IMR-90 (cell line): ENCODE measurements around the gene SIX4. TPM values are rescaled to one million over a fixed set of nuclear protein-coding genes. Genes with fewer than 3 reads are reported as not detected.
A peak's percentile ranks its signal among the peaks of the same experiment; 100 is the strongest.

ENCODE experiments used
- ATAC-seq: fragments of 200-7000 bp; cut with Tn5 transposase; 2 replicates; pipeline ENCODE4 v1.9.1; 2020; ENCODE audit warnings: low read depth, mild to moderate bottlenecking, moderate library complexity
- BruUV-seq: library from RNA; stranded (reverse); fragments of 400-500 nt; replicated peaks from 2 replicates; lab custom pipeline; 2021; lab: Mats Ljungman, UMichigan
- CTCF ChIA-PET: fragments of 300-600 bp; formaldehyde crosslinking; extraction: SDS; loops from one replicate; lab custom pipeline; 2021; ENCODE audit warnings: antibody characterized with exemption; lab: Yijun Ruan, JAX
- POLR2A ChIA-PET: fragments of 300-600 bp; sonication (Branson Sonifier 250); formaldehyde crosslinking; loops from one replicate; lab custom pipeline; 2022; ENCODE audit warnings: antibody characterized with exemption; ENCODE audit not compliant: unreplicated experiment; lab: Charles Lee
- DNase-seq: peaks from one replicate; pipeline ENCODE4 v3.0.0; 2013
- H2AFZ ChIP-seq: replicated peaks from 2 replicates; pipeline ENCODE3; 2013; ENCODE audit warnings: low read length, mild to moderate bottlenecking; ENCODE audit not compliant: poor library complexity
- H2AK5ac ChIP-seq: 2 replicates; pipeline ENCODE4 v1.6.1; 2013; ENCODE audit warnings: low read depth, low read length, inconsistent platforms
- H2AK9ac ChIP-seq: replicated peaks from 2 replicates; pipeline ENCODE3; 2013; ENCODE audit warnings: mild to moderate bottlenecking, low read depth, low read length, moderate library complexity; ENCODE audit not compliant: poor library complexity
- H2BK120ac ChIP-seq: 2 replicates; pipeline ENCODE4 v1.6.1; 2013; ENCODE audit warnings: low read depth, low read length, inconsistent platforms
- H2BK15ac ChIP-seq: 3 replicates; pipeline ENCODE4 v1.6.1; 2013; ENCODE audit warnings: low read depth, low read length, inconsistent platforms
- H2BK20ac ChIP-seq: 2 replicates; pipeline ENCODE4 v1.6.1; 2013; ENCODE audit warnings: low read depth, mild to moderate bottlenecking, inconsistent platforms, low read length, moderate library complexity
- H2BK5ac ChIP-seq: 2 replicates; pipeline ENCODE4 v1.6.1; 2013; ENCODE audit warnings: mild to moderate bottlenecking, low read depth, low read length, inconsistent platforms; ENCODE audit not compliant: poor library complexity, severe bottlenecking
- H3K14ac ChIP-seq: replicated peaks from 2 replicates; pipeline ENCODE4 v1.6.1; 2013; ENCODE audit warnings: low read depth, low read length, inconsistent platforms
- H3K18ac ChIP-seq: 2 replicates; pipeline ENCODE4 v1.6.1; 2013; ENCODE audit warnings: low read depth, low read length, control low read depth
- H3K23ac ChIP-seq: 2 replicates; pipeline ENCODE4 v1.6.1; 2013; ENCODE audit warnings: low read depth, low read length, inconsistent platforms
- H3K27ac ChIP-seq: 2 replicates; pipeline ENCODE4 v1.5.1; 2013; ENCODE audit warnings: mild to moderate bottlenecking, control low read depth, low read length; ENCODE audit not compliant: insufficient read depth
- H3K27me3 ChIP-seq: 2 replicates; pipeline ENCODE4 v1.6.1; 2013; ENCODE audit warnings: low read length; ENCODE audit not compliant: control insufficient read depth, insufficient read depth
- H3K36me3 ChIP-seq: 2 replicates; pipeline ENCODE4 v1.6.1; 2013; ENCODE audit warnings: low read length, mixed read lengths; ENCODE audit not compliant: control insufficient read depth, insufficient read depth
- H3K4ac ChIP-seq: 2 replicates; pipeline ENCODE4 v1.6.1; 2013; ENCODE audit warnings: low read depth, low read length, inconsistent platforms
- H3K4me1 ChIP-seq: 2 replicates; pipeline ENCODE4 v1.6.1; 2013; ENCODE audit warnings: low read length, mixed read lengths; ENCODE audit not compliant: control insufficient read depth, insufficient read depth
- H3K4me2 ChIP-seq: 2 replicates; pipeline ENCODE4 v1.6.1; 2013; ENCODE audit warnings: low read depth, mild to moderate bottlenecking, control low read depth, low read length, moderate library complexity
- H3K4me3 ChIP-seq: 2 replicates; pipeline ENCODE4 v1.5.1; 2013; ENCODE audit warnings: low read depth, mild to moderate bottlenecking, control low read depth, low read length, moderate library complexity; ENCODE audit not compliant: insufficient read depth
- H3K56ac ChIP-seq: 2 replicates; pipeline ENCODE4 v1.6.1; 2013; ENCODE audit warnings: low read length, inconsistent platforms; ENCODE audit not compliant: insufficient read depth; ENCODE audit errors: extremely low read depth
- H3K79me1 ChIP-seq, 2 experiments: 2 replicates each; pipeline ENCODE4 v1.6.1; 2013; ENCODE audit warnings: low read length in 2 of 2, inconsistent platforms in 1 of 2, low read depth in 1 of 2
- H3K9ac ChIP-seq: 2 replicates; pipeline ENCODE4 v1.6.1; 2013; ENCODE audit warnings: low read depth, low read length, control low read depth
- H3K9me1 ChIP-seq: 2 replicates; pipeline ENCODE4 v1.6.1; 2013; ENCODE audit warnings: low read length, inconsistent platforms; ENCODE audit not compliant: insufficient read depth
- H3K9me3 ChIP-seq: 2 replicates; pipeline ENCODE4 v1.6.1; 2013; ENCODE audit warnings: low read length; ENCODE audit not compliant: control insufficient read depth, insufficient read depth
- H4K20me1 ChIP-seq: 2 replicates; pipeline ENCODE4 v1.6.1; 2013; ENCODE audit warnings: low read length, inconsistent platforms; ENCODE audit not compliant: insufficient read depth
- H4K5ac ChIP-seq: 2 replicates; pipeline ENCODE4 v1.6.1; 2013; ENCODE audit warnings: mild to moderate bottlenecking, low read depth, low read length, control low read depth
- H4K8ac ChIP-seq, 2 experiments: 2 replicates each; pipeline ENCODE4 v1.6.1; 2013; ENCODE audit warnings: low read depth in 2 of 2, low read length in 2 of 2, control low read depth in 1 of 2, inconsistent platforms in 1 of 2
- H4K91ac ChIP-seq: 2 replicates; pipeline ENCODE4 v1.6.1; 2013; ENCODE audit warnings: low read depth, low read length, inconsistent platforms; ENCODE audit not compliant: insufficient read depth
- CEBPB ChIP-seq: IDR thresholded peaks from 2 replicates; pipeline ENCODE4 v1.6.1; 2012; ENCODE audit warnings: low read depth, low read length, improper control_type of control experiment
- CHD1 ChIP-seq: IDR thresholded peaks from 2 replicates; pipeline ENCODE4 v1.6.1; 2012; ENCODE audit warnings: low read depth, low read length, improper control_type of control experiment
- MAZ ChIP-seq: IDR thresholded peaks from 2 replicates; pipeline ENCODE4 v1.6.1; 2012; ENCODE audit warnings: low read depth, mild to moderate bottlenecking, low read length, improper control_type of control experiment, moderate library complexity, borderline replicate concordance
- POLR2A ChIP-seq: IDR thresholded peaks from 2 replicates; pipeline ENCODE4 v1.6.1; 2012; ENCODE audit warnings: mild to moderate bottlenecking, low read depth, low read length
- RCOR1 ChIP-seq: IDR thresholded peaks from 2 replicates; pipeline ENCODE4 v1.6.1; 2012; ENCODE audit warnings: mild to moderate bottlenecking, low read length, improper control_type of control experiment; ENCODE audit not compliant: insufficient replicate concordance
- USF2 ChIP-seq: fragments of 150-350 bp; IDR thresholded peaks from 2 replicates; pipeline ENCODE4 v1.6.1; 2017; ENCODE audit warnings: mild to moderate bottlenecking, antibody characterized with exemption, low read length, low read depth
- WGBS, 2 experiments: methylation state at CpG; one replicate each; pipeline versions ENCODE4 v1.1.5 to v1.1.7; 2013; ENCODE audit warnings: missing lambda C conversion rate in 2 of 2; ENCODE audit not compliant: insufficient read length in 1 of 2; ENCODE audit errors: extremely low coverage in 2 of 2; 5-methylcytosine and 5-hydroxymethylcytosine counted together
- dilution Hi-C: fragments of 300-500 bp; cut with HindIII; formaldehyde crosslinking; loops from one replicate; pipeline ENCODE4 v1.14.3; 2018; ENCODE audit warnings: low sequenced_read_pairs; ENCODE audit not compliant: unreplicated experiment
- in situ Hi-C: fragments of 300-500 bp; cut with MboI; formaldehyde crosslinking; loops from 3 replicates; pipeline ENCODE4 v1.14.3; 2019; ENCODE audit warnings: low sequenced_read_pairs, inconsistent platforms, mixed read lengths
- intact Hi-C: fragments of 100-400 bp; cut with micrococcal nuclease; formaldehyde crosslinking; loops from 2 replicates; pipeline ENCODE4 v1.10.0; 2022
- polyA plus RNA-seq, 3 experiments: library from polyadenylated mRNA; depleted of rRNA; stranded (reverse); fragments of >200 nt; gene quantifications; 2 replicates each; pipeline ENCODE4 v1.2.3, GENCODE V29; 2012; ENCODE audit warnings: low replicate concordance in 1 of 3
- total RNA-seq: library from RNA; depleted of rRNA; stranded (reverse); fragments of >200 nt; gene quantifications from 2 replicates; pipeline ENCODE4 v1.2.3, GENCODE V29; 2012

Gene SIX4
- total and polyA plus RNA-seq, 2 of the 4 experiments (the other 2 are of a cell fraction), result 7.1 to 42.7 TPM

- TF ChIP-seq CEBPB, result no peak
- TF ChIP-seq POLR2A, result no peak
- TF ChIP-seq RCOR1, result no peak
- TF ChIP-seq USF2, result no peak
- no peak for TF ChIP-seq MAZ
- TF ChIP-seq CHD1, result no peak
- Histone ChIP-seq H3K56ac (no peak overlapping the region), H3K27ac (no peak overlapping the region), H3K27me3 (no peaks in the 10 kb centered on the region), H2BK5ac (peak overlapping the region; percentile 50), H3K23ac (no peak overlapping the region), H3K4me3 (no peak overlapping the region), H4K5ac (no peak overlapping the region), H2BK120ac (no peak overlapping the region), H4K20me1 (no peaks in the 10 kb centered on the region), H3K4me2 (no peak overlapping the region), H2BK20ac (no peak overlapping the region), H4K8ac (no peak overlapping the region), H3K79me1 (peaks cover 29 to 62% of the 10 kb centered on the region in 2 experiments), H3K9me1 (peaks cover 6% of the 10 kb centered on the region; the same call in 1 of the 2 replicates), H3K4ac (no peak overlapping the region), H3K36me3 (0 out of 2 replicates have a peak, but pooled peaks cover 3% of the 10 kb centered on the region), H2BK15ac (no peak overlapping the region), H3K18ac (no peak overlapping the region), H2AFZ (no peak overlapping the region), H3K14ac (no peak overlapping the region), H3K9ac (no peak overlapping the region), H2AK5ac (no peak overlapping the region), H4K91ac (no peak overlapping the region), H3K4me1 (no peaks in the 10 kb centered on the region; the same call in 1 of the 2 replicates), H3K9me3 (no peaks in the 10 kb centered on the region), H2AK9ac (no peak overlapping the region)
- CTCF ChIA-PET, result no interaction called here
- WGBS, 2 experiments, result no CpG with 5 or more reads among the region's 2 CpGs
- no TSS peak for BruUV-seq
- peak; percentile 78 for ATAC-seq
- POLR2A ChIA-PET, result interaction anchor here (0.6 kb wide), 1 partner anchor 15 kb away, joined by 3 read pairs; no protein-coding TSS in a partner anchor
- dilution Hi-C loops, result no loop called here
- intact Hi-C loops, result no loop called here
- in situ Hi-C loops, result no loop called here
- peak; percentile 66 for DNase-seq
Measured at GRCh38 chr14:60768602-60769001, 44.5 kb upstream of the SIX4 start.
